ENCODE data around the gene CEMIP2.

CEMIP2 gene

GRCh38 chr9:71752352-71752751 is 16.0 kb downstream of the CEMIP2 start:
- no peak for TF ChIP-seq CTCF (IDR thresholded peaks at IDR 0.05; ENCODE audit: low read depth, low read length)
- H3K4me3 ChIP-seq (replicated peaks in 1 of 2; ENCODE audit: low read depth in 2 of 2, low read length in 2 of 2) = no peak overlapping the region
- no peak for DNase-seq (ENCODE audit: low read depth in 2 of 2)

- peak; percentile 77 to 90 for DNase-seq (ENCODE audit: low read depth in 2 of 2)
- no peak for TF ChIP-seq CTCF (IDR thresholded peaks at IDR 0.05; ENCODE audit: low read depth, low read length)
- no peak overlapping the region for H3K4me3 ChIP-seq (replicated peaks in 1 of 2; ENCODE audit: low read depth in 2 of 2, low read length in 2 of 2)
These were observed 20.0 kb downstream of the CEMIP2 start for GRCh38 chr9:71748280-71748743.

GRCh38 chr9:71747576-71747975 is 20.7 kb downstream of the CEMIP2 start:
- H3K4me3 ChIP-seq (replicated peaks in 1 of 2; ENCODE audit: low read depth in 2 of 2, low read length in 2 of 2) = no peak overlapping the region
- no peak for DNase-seq (ENCODE audit: low read depth in 2 of 2)
- no peak for TF ChIP-seq CTCF (IDR thresholded peaks at IDR 0.05; ENCODE audit: low read depth, low read length)

GRCh38 chr9:71746758-71747125 is 21.6 kb downstream of the CEMIP2 start:
- H3K4me3 ChIP-seq (replicated peaks in 1 of 2; ENCODE audit: low read depth in 2 of 2, low read length in 2 of 2) = no peak overlapping the region
- TF ChIP-seq CTCF (IDR thresholded peaks at IDR 0.05; ENCODE audit: low read depth, low read length) = no peak
- no peak for DNase-seq (ENCODE audit: low read depth in 2 of 2)

GRCh38 chr9:71746023-71746757 is 22.1 kb downstream of the CEMIP2 start:
- DNase-seq (ENCODE audit: low read depth in 2 of 2) = peak; percentile 43 to 58
- no peak overlapping the region for H3K4me3 ChIP-seq (replicated peaks in 1 of 2; ENCODE audit: low read depth in 2 of 2, low read length in 2 of 2)
- no peak for TF ChIP-seq CTCF (IDR thresholded peaks at IDR 0.05; ENCODE audit: low read depth, low read length)

GRCh38 chr9:71744754-71745521 is 23.4 kb downstream of the CEMIP2 start:
- DNase-seq (ENCODE audit: low read depth in 2 of 2) = no peak
- TF ChIP-seq CTCF (IDR thresholded peaks at IDR 0.05; ENCODE audit: low read depth, low read length) = no peak

More at GRCh38 chr9:71744754-71745521, 23.4 kb downstream of the CEMIP2 start:
- no peak overlapping the region for H3K4me3 ChIP-seq (replicated peaks in 1 of 2; ENCODE audit: low read depth in 2 of 2, low read length in 2 of 2)

All from cardiac fibroblast (primary cell).